ENCODE results near the gene RNF25. TPM values are rescaled to one million over a fixed set of nuclear protein-coding genes. Genes with fewer than 3 reads are reported as not detected.

The RNF25 gene
- total RNA-seq, 1 experiment from 2014 or later, result 42.3 TPM

GRCh38 chr2:218679119-218679518, 7.3 kb upstream of the RNF25 start:
- peak; percentile 22 for DNase-seq (ENCODE audit: low read depth)

GRCh38 chr2:218671097-218671653, 627 bp downstream of the RNF25 start:
- DNase-seq (ENCODE audit: low read depth), result peak; percentile 17

DNA sequence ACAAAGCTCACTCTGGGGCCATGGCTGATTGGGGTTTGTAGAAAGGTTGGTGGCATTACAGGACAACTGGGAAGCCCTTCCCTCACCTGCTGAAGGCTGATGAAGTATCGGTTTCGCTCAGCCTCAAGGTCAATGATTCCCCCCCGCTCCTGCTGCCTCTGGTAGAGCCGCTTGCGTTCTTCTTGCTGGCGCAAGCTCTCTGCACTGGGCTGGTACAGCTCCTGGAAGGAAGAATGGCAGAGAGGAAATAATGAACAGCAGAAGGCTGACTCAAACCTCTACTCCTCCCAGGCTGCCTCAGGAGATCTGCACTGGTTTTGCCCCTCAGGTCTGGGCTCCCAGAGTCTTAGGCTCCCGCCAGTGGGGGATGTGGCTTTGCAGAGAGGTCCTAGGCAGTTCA, 7.1 kb downstream of the RNF25 start:
- DNase-seq (ENCODE audit: low read depth), result no peak

DNA sequence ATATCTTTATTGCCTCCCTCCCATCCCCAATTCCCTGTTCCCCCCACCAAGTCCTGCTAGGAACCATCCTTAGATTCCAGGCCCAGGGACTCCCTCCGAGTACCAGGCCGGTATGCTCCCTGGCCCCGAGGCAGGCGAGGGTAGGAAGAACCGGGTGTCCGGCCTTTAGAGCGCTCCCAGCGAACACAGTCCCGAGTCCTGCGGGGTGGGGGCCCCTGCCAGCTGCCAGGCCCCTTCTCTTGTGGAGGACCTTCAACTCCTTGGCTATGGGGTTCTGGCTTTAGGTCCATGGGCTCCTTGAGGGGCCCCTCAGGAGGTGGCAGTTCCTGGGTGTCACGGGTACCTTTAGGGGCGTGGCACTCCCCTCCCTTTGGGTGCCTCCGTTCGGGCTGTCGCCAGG, 7.9 kb downstream of the RNF25 start:
- DNase-seq (ENCODE audit: low read depth), result no peak

DNA sequence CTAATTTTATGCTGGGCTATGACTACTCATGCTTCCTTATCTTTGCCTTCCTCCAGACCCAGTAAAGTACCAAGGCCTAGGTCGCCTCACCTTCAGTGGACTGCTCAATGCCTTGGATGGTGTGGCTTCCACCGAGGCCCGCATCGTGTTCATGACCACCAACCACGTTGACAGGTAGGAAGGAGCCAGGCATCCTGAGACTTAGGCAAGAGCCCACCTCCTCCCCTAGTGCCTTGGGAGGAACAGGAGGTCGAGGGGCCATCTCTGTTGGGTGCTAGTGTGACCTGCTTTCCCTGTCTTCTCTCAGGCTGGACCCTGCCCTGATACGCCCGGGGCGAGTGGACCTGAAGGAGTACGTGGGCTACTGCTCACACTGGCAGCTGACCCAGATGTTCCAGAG, 9.0 kb downstream of the RNF25 start:
- DNase-seq (ENCODE audit: low read depth), result no peak

DNA sequence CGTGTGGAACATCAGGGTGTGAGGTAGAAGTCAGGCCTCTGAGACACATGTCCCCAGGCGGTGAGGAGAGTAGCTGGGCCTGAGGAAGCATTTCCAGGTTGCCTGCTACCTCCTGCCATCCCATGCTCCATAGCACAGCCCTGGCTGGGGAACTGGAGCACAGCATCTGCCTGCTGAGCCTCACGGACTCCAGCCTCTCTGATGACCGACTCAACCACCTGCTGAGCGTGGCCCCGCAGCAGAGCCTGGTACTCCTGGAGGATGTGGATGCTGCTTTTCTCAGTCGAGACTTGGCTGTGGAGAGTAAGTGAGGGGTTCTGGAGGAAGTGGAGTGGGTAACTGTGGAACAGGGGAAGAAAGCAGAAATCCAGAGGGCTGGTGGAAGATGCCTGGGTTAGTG, 9.4 kb downstream of the RNF25 start:
- no peak for DNase-seq (ENCODE audit: low read depth)

DNA sequence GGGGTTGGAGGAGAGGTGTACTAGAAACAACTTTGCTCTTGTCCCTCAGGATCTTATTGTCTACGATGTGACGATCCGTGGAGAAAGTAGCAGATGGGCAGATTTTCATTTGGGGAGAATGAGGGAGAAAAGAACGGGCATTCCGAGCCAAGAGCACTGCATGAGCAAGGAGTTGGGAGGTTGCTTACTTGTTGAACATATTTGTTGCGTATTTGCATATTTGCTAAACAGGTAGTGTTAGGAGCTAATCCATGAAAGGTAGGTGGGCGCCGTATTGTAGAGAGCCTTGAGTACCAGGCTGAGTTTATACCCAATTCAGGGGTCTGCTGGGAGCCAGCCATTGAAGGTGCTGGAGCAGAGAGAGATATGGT, 11.8 kb downstream of the RNF25 start:
- no peak for DNase-seq (ENCODE audit: low read depth)

DNA sequence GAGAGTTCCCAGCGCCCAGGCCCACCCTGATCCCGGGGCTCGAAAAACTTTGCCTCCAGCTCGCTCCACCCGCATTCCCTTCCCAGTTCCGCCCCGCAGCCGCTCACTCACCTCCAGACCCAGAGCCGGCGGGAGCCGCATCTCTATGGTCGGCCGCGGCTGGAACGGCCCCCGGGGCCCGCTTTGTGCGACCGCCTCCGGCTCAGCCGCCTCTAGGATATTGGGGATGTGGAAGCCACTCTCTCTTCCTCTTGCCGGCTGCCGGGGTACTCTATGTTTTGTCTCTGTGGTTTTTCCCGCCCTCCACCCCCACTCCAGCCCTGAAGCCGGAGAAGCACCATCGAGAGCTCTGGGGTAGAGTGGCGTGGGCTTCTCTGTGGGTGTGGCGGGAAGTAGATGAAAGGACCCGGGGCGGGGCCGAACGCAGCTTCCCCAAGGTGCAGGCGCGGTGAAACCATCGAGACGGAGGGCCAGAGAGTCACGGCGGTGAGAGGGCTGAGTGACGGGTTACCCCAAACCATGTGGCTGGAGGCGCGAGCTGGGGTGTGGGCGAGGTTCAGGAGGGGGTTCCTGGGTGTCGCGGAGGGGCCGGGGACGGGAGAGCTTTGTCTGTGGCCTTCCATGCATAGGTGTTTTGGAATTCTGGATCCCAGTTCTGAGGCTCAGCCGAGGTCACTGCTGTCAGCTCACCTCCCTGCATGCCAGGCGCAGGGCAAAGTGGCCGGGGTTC, 12.4 kb downstream of the RNF25 start, which contains the start of the genes BCS1L and ZNF142:
Gene BCS1L (plus strand): TSS at position 426 of the 730 bp plus-strand sequence. CDS start 1,305 bp downstream, outside the sequence.
Gene ZNF142 (minus strand): TSS at position 366 of the 730 bp plus-strand sequence. CDS start 3,194 bp downstream, outside the sequence.
- peak; percentile 94 for DNase-seq (ENCODE audit: low read depth)

DNA sequence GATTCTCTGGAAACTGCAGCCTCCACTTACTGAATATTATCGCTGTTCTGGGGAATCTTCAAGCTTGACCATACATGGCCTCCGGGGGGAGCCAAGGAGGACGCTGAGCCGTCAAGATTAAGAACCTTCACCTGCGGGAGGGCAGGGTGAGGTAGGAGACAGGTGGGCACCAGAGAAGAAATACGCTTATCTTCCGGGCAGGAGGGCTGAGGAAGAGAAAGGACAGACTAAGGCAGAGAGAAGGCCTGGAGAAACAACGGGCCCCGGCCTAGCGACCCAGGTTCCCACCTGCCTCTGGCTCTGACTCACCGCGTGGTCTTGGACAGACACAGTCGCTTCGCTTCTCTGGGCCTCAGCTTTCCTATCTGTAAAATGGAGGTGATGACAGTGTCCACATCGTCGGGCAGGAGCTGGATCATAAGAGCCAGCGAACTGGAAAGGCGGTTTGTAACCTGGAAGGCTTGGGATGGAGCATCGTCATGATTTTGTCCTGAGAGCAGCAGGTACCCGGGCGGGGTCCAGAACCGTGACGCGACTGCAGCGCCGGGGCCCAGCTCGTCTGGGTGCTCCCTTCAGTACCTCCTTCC, 13.0 kb downstream of the RNF25 start:
- DNase-seq (ENCODE audit: low read depth), result peak; percentile 52

DNA sequence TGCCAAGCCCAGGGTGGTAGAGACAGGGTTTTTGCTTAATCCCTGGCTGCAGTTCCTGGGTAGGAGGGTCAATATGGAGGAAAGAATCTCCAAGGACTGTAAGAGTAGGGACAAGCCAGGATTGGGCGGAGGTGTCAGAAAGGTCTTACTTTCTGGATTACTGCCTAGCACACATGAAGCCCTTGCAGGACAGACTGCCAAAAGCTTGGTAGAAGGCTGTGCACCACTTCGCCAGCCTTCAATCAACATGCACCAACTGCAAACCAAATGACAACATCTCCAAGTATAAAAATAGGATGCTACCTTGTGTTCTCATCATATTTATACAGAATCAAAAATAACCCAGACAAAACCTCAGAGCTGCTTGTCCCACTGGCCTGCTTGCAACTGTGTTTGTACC, 16.1 kb downstream of the RNF25 start:
- no peak for DNase-seq (ENCODE audit: low read depth)

DNA sequence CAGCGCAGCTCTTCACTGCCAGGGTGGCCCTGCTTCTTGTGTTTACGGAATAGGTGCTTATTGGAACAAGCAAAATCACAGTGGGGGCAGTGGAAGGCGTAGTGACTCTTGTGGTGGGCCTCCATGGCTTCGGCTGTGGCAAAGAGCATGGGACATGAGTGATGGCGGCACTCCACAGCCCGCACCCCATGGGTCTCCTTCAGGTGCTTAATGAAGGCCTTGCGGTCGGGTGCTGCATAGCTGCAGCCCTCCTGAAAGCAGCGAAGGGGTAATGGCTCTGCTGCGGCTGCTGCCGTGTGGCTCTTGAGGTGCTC, 23.1 kb downstream of the RNF25 start:
- no peak for DNase-seq (ENCODE audit: low read depth)

DNA sequence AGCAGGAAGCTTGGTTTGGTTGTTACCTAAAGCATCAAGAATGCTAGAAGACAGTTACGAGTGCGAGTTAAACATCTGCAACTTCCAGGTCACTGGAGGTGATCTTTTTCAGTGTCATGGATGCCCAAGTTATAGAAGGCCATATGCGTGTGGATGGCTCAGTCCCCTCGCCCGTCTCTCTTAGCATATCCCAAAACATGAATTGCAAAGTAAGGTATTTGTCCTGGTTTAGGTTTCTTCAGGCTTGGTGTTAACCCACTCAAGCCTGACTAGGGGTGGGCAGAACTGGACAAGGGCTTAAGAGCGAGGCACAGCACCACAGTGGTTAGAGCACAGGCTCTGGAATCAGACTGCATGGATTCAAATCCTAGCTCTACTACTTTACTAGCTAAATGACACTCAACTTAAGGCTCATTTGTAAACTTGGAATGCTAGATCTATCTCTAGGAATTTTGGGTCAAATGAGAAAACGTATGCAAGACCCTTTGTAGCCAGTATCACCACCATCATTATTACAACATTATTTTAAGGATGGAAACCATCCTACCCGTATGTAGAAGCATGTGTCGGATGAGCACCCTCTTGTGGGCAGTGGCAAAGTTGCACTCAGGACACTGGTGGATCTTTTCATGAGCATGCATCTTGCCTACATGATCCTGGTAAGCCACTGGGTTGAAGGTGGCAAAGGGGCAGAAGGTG, 23.6 kb downstream of the RNF25 start:
- DNase-seq (ENCODE audit: low read depth), result peak; percentile 56

DNA sequence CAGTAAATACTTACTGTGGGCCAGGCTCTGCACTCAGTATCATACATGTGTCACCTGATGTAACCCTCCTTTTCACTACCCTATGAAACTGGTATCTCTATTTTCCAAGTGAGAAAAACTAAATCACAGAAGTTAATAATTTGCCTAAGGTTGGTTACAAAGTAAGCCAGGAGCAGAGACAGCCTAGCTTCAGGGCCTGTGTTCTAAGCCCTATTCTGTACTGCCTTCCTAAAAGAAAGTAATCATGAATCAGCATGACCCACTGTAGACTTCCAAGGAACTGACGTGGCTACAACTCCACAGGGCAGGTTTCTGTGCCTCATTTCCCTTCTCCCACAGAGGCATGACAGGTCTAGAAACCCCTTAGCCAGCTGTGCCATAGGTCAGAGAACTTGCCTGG, 26.7 kb downstream of the RNF25 start:
- peak; percentile 70 for DNase-seq (ENCODE audit: low read depth)

- no peak for DNase-seq (ENCODE audit: low read depth)
Measured at GRCh38 chr2:218644721-218645120, 27.1 kb downstream of the RNF25 start.

GRCh38 chr2:218643751-218644310, 28.0 kb downstream of the RNF25 start:
- no peak for DNase-seq (ENCODE audit: low read depth)

GRCh38 chr2:218642786-218643185, 29.0 kb downstream of the RNF25 start:
- no peak for DNase-seq (ENCODE audit: low read depth)

GRCh38 chr2:218642121-218642656, 29.6 kb downstream of the RNF25 start:
- DNase-seq (ENCODE audit: low read depth), result no peak

- no peak for DNase-seq (ENCODE audit: low read depth)
Measured at GRCh38 chr2:218638372-218638771, 33.4 kb downstream of the RNF25 start.

GRCh38 chr2:218635719-218636118, 36.1 kb downstream of the RNF25 start:
- no peak for DNase-seq (ENCODE audit: low read depth)

DNA sequence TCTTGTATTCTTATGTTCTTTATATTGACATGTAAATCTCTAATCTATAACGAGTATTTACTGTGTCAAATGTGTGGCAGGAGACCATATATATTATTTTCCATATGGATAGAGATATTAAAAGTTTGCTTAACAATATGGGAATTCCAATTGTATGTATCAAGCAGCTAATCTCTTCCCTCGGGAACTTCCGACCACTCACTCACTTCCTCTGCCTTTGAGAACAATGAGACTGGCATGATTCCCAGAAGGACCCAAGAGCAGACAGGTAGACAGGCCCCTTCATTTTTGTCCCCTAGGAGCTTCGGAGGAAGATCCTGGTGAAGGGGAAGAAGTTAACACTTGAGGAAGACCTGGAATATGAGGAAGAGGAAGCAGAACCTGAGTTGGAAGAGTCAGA, 40.0 kb downstream of the RNF25 start:
- peak; percentile 76 for DNase-seq (ENCODE audit: low read depth)

- no peak for DNase-seq (ENCODE audit: low read depth)
Measured at GRCh38 chr2:218627939-218628338, 43.9 kb downstream of the RNF25 start.

- no peak for DNase-seq (ENCODE audit: low read depth)
Measured at GRCh38 chr2:218626369-218626768, 45.4 kb downstream of the RNF25 start.

Measured in Daoy (cell line).